ENCODE measurements around the gene WNT6.

DNA sequence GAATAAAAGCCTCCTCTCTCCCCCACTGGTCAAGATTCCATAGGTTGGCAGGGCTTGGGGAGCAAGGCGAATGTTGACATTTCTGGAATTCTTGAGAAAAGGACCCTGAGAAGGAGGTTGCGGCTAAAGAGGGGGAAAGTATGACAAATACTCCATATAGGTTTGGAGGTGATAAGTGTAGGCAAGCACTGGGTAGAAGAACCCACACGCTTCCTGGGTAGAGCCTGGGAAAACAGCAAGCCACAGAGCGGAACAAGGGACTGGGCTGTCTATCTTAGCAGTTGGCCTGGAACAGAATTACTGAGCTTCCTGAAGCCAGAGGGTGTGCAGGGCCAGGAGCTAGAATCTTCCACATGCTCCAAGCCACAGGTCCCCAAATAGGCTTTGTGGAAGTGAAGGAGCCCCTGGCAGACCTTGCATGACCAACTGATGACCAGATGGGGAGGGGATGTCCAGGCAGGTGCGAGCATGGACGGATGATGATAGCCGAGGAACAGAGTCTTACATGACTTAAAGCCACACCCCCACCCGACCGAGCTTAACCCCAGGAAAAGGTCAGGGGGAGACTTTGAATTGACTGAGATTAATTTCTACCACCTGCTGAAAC lies 37.9 kb upstream of the WNT6 start:
- TF ChIP-seq POLR2AphosphoS5 (IDR thresholded peaks at IDR 0.05; ENCODE audit: low read length) (no peak), POLR2A (IDR thresholded peaks at IDR 0.05; ENCODE audit: low read depth, low read length) (no peak), NFIC (IDR thresholded peaks at IDR 0.05; ENCODE audit: low read depth, low read length) (no peak), KDM1A (IDR thresholded peaks at IDR 0.05; ENCODE audit: borderline replicate concordance) (no peak), ZNF207 (IDR thresholded peaks at IDR 0.05; ENCODE audit: borderline replicate concordance) (no peak), EGR1 (IDR thresholded peaks at IDR 0.05; ENCODE audit: borderline replicate concordance in 1 of 2, low read depth in 2 of 2, low read length in 2 of 2) (no peak), JUNB (IDR thresholded peaks at IDR 0.05) (no peak), SPI1 (IDR thresholded peaks at IDR 0.05; ENCODE audit: borderline replicate concordance, insufficient read depth, low read depth, low read length) (no peak), SUZ12 (IDR thresholded peaks at IDR 0.05; ENCODE audit: unreplicated experiment) (no peak)
- TF ChIP-seq, protein P1, sequence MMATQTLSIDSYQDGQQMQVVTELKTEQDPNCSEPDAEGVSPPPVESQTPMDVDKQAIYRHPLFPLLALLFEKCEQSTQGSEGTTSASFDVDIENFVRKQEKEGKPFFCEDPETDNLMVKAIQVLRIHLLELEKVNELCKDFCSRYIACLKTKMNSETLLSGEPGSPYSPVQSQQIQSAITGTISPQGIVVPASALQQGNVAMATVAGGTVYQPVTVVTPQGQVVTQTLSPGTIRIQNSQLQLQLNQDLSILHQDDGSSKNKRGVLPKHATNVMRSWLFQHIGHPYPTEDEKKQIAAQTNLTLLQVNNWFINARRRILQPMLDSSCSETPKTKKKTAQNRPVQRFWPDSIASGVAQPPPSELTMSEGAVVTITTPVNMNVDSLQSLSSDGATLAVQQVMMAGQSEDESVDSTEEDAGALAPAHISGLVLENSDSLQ (IDR thresholded peaks at IDR 0.05), result no peak
- TF ChIP-seq, protein P2, sequence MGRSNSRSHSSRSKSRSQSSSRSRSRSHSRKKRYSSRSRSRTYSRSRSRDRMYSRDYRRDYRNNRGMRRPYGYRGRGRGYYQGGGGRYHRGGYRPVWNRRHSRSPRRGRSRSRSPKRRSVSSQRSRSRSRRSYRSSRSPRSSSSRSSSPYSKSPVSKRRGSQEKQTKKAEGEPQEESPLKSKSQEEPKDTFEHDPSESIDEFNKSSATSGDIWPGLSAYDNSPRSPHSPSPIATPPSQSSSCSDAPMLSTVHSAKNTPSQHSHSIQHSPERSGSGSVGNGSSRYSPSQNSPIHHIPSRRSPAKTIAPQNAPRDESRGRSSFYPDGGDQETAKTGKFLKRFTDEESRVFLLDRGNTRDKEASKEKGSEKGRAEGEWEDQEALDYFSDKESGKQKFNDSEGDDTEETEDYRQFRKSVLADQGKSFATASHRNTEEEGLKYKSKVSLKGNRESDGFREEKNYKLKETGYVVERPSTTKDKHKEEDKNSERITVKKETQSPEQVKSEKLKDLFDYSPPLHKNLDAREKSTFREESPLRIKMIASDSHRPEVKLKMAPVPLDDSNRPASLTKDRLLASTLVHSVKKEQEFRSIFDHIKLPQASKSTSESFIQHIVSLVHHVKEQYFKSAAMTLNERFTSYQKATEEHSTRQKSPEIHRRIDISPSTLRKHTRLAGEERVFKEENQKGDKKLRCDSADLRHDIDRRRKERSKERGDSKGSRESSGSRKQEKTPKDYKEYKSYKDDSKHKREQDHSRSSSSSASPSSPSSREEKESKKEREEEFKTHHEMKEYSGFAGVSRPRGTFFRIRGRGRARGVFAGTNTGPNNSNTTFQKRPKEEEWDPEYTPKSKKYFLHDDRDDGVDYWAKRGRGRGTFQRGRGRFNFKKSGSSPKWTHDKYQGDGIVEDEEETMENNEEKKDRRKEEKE (IDR thresholded peaks at IDR 0.05), result no peak
- TF ChIP-seq, protein P3, sequence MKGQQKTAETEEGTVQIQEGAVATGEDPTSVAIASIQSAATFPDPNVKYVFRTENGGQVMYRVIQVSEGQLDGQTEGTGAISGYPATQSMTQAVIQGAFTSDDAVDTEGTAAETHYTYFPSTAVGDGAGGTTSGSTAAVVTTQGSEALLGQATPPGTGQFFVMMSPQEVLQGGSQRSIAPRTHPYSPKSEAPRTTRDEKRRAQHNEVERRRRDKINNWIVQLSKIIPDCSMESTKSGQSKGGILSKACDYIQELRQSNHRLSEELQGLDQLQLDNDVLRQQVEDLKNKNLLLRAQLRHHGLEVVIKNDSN (IDR thresholded peaks at IDR 0.05; ENCODE audit: borderline replicate concordance, extremely low read length, insufficient read depth, low read depth, low read length), result no peak
- TF ChIP-seq, protein P4, sequence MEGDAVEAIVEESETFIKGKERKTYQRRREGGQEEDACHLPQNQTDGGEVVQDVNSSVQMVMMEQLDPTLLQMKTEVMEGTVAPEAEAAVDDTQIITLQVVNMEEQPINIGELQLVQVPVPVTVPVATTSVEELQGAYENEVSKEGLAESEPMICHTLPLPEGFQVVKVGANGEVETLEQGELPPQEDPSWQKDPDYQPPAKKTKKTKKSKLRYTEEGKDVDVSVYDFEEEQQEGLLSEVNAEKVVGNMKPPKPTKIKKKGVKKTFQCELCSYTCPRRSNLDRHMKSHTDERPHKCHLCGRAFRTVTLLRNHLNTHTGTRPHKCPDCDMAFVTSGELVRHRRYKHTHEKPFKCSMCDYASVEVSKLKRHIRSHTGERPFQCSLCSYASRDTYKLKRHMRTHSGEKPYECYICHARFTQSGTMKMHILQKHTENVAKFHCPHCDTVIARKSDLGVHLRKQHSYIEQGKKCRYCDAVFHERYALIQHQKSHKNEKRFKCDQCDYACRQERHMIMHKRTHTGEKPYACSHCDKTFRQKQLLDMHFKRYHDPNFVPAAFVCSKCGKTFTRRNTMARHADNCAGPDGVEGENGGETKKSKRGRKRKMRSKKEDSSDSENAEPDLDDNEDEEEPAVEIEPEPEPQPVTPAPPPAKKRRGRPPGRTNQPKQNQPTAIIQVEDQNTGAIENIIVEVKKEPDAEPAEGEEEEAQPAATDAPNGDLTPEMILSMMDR (IDR thresholded peaks at IDR 0.05 in 2 of 3, conservative IDR thresholded peaks at IDR 0.05 in 1 of 3; ENCODE audit: control insufficient read depth in 2 of 3, extremely low read depth in 1 of 3, insufficient read depth in 1 of 3, low read depth in 3 of 3, low read length in 3 of 3), result no peak
- TF ChIP-seq, protein P5, sequence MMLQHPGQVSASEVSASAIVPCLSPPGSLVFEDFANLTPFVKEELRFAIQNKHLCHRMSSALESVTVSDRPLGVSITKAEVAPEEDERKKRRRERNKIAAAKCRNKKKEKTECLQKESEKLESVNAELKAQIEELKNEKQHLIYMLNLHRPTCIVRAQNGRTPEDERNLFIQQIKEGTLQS (IDR thresholded peaks at IDR 0.05; ENCODE audit: borderline replicate concordance, extremely low read depth, low read depth, low read length), result no peak
